Measurements from ENCODE around the gene DYNLT2B. TPM values are rescaled to one million over a fixed set of nuclear protein-coding genes. Genes with fewer than 3 reads are reported as not detected.

The DYNLT2B gene
- total and polyA plus RNA-seq, 4 donors: 2.5 to 22.4 (median 13.7) TPM

DNA sequence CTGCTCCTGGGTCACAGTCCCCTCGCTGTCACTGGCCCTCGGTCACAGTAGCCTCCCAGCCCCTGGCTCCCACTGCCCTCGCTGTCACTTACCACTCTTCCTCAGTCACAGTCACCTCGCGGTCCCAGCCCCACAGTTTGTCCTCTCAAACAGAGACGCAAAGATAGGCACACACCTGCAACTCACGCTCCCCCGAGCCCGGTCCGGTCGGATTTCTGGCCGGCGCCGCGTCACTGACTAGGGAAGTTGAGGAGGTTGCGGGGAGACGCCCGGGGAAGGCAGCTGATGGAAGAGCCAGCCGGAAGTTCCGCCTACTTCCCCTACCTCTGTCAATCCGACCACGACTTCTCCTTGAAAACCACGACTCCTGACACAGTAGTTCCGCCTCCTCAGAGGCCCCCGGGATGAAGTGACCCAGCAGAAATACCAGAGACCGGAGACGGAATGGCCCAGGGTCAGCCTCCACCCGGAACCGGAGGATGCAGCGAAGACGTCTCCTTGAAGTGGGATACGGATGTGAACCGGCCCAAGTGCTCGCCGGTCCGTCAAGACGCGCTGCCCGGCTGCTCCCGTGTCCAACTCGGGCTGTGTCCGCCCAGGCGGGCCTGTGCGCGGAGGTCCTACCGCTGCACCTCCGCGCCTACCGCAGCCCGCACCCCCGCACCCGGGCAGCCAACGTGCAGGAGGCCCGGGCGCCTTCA is 30.4 kb downstream of the DYNLT2B start, which contains the start of gene PCYT1A:
PCYT1A (minus strand) TSS at position 287 of the 701 bp plus-strand sequence. CDS start 17,195 bp downstream, outside the sequence.
- H3K9ac ChIP-seq (ENCODE audit: insufficient read depth in 1 of 2, low read length in 2 of 2): peak within 1 kb of the TSS; percentile 93 to 96
- TF ChIP-seq, protein P1, sequence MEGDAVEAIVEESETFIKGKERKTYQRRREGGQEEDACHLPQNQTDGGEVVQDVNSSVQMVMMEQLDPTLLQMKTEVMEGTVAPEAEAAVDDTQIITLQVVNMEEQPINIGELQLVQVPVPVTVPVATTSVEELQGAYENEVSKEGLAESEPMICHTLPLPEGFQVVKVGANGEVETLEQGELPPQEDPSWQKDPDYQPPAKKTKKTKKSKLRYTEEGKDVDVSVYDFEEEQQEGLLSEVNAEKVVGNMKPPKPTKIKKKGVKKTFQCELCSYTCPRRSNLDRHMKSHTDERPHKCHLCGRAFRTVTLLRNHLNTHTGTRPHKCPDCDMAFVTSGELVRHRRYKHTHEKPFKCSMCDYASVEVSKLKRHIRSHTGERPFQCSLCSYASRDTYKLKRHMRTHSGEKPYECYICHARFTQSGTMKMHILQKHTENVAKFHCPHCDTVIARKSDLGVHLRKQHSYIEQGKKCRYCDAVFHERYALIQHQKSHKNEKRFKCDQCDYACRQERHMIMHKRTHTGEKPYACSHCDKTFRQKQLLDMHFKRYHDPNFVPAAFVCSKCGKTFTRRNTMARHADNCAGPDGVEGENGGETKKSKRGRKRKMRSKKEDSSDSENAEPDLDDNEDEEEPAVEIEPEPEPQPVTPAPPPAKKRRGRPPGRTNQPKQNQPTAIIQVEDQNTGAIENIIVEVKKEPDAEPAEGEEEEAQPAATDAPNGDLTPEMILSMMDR (IDR thresholded peaks at IDR 0.05; ENCODE audit: control extremely low read depth, extremely low read depth): no peak
- peak within 1 kb of the TSS; percentile 97 to 99 for H3K27ac ChIP-seq (ENCODE audit: low read depth in 1 of 2, low read length in 1 of 2)
- no peaks in the 10 kb centered on the region for H3K9me3 ChIP-seq (ENCODE audit: control insufficient read depth in 4 of 4, insufficient read depth in 3 of 4, low read length in 3 of 4)
- H3K36me3 ChIP-seq (ENCODE audit: control insufficient read depth in 4 of 4, insufficient read depth in 4 of 4, low read length in 4 of 4): peaks cover 0 to 5% (median 0%) of the 10 kb centered on the region in 4 donors
- peaks cover 0 to 22% (median 12%) of the 10 kb centered on the region in 5 donors for H3K4me1 ChIP-seq (ENCODE audit: control insufficient read depth in 5 of 5, insufficient read depth in 5 of 5, low read length in 5 of 5)
- DNase-seq: peak; percentile 93 to 98 (median 95)
- H3K27me3 ChIP-seq (ENCODE audit: control insufficient read depth in 3 of 3, insufficient read depth in 3 of 3, low read length in 2 of 3): no peaks in the 10 kb centered on the region
- WGBS, 2 donors: 0% methylated on average over 55 of the region's 55 CpGs
- peak; percentile 97 for ATAC-seq (ENCODE audit: insufficient read depth, low FRiP score)
- H3K4me3 ChIP-seq: peak within 1 kb of the TSS; percentile 94

DNA sequence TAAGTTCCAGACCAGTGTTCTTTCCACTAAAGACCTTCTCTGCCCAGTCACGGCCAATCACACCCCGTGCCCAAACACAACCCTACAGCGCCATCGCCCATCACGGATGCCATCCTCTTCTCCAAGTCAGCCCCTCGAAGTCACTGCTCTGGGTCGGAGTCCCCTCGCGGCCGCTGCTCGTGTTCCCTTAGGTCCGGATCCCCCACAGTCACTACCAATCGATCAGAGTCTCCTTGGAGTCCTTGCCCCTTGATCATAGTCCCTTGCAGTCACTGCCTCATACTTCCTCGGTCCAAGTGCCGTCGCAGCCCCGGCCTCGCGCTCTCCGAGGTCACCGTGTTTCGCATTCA is 31.0 kb downstream of the DYNLT2B start:
- peak overlapping the region; percentile 97 to 99 for H3K27ac ChIP-seq (ENCODE audit: low read depth in 1 of 2, low read length in 1 of 2)
- peak overlapping the region; percentile 93 to 96 for H3K9ac ChIP-seq (ENCODE audit: insufficient read depth in 1 of 2, low read length in 2 of 2)
- peaks cover 0 to 5% (median 0%) of the 10 kb centered on the region in 4 donors for H3K36me3 ChIP-seq (ENCODE audit: control insufficient read depth in 4 of 4, insufficient read depth in 4 of 4, low read length in 4 of 4)
- ATAC-seq (ENCODE audit: insufficient read depth, low FRiP score): peak; percentile 6
- peak overlapping the region; percentile 93 for H3K4me3 ChIP-seq
- no peaks in the 10 kb centered on the region for H3K27me3 ChIP-seq (ENCODE audit: control insufficient read depth in 3 of 3, insufficient read depth in 3 of 3, low read length in 2 of 3)
- WGBS, 2 donors: 0 to 1% methylated on average over 22 of the region's 22 CpGs
- TF ChIP-seq, protein P1 (IDR thresholded peaks at IDR 0.05; ENCODE audit: control extremely low read depth, extremely low read depth): no peak
- H3K4me1 ChIP-seq (ENCODE audit: control insufficient read depth in 5 of 5, insufficient read depth in 5 of 5, low read length in 5 of 5): peaks cover 0 to 24% (median 12%) of the 10 kb centered on the region in 5 donors
- no peaks in the 10 kb centered on the region for H3K9me3 ChIP-seq (ENCODE audit: control insufficient read depth in 4 of 4, insufficient read depth in 3 of 4, low read length in 3 of 4)
- no peak for DNase-seq

DNA sequence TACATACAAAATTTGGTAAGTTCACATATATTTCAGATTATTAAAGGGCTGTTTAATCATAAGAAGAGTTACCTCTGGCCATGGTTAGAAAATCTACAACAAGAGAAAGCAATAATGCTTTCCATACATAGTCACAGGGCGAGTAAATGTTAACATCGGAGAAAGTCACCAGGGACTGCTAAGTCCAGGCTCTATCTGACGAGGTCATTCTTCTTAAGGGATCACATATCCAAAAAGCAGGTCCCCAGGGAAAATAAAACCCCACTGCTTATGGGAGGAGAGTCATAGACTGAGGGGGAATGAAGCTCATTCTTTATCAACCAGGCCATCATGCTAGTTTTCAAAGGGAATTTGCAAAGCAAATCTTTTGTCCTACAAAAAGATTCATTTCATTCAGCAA is 33.6 kb downstream of the DYNLT2B start:
- no peak for ATAC-seq (ENCODE audit: insufficient read depth, low FRiP score)
- H3K27ac ChIP-seq (ENCODE audit: low read depth in 1 of 2, low read length in 1 of 2): peak overlapping the region in 1 of 2 donors; percentile 28
- no peak overlapping the region for H3K9ac ChIP-seq (ENCODE audit: insufficient read depth in 1 of 2, low read length in 2 of 2)
- peaks cover 0 to 5% (median 0%) of the 10 kb centered on the region in 4 donors for H3K36me3 ChIP-seq (ENCODE audit: control insufficient read depth in 4 of 4, insufficient read depth in 4 of 4, low read length in 4 of 4)
- H3K9me3 ChIP-seq (ENCODE audit: control insufficient read depth in 4 of 4, insufficient read depth in 3 of 4, low read length in 3 of 4): no peaks in the 10 kb centered on the region
- peaks cover 0 to 30% (median 12%) of the 10 kb centered on the region in 5 donors for H3K4me1 ChIP-seq (ENCODE audit: control insufficient read depth in 5 of 5, insufficient read depth in 5 of 5, low read length in 5 of 5)
- no peak overlapping the region for H3K4me3 ChIP-seq
- WGBS, 2 donors: 57 to 59% methylated on average over 3 of the region's 3 CpGs
- H3K27me3 ChIP-seq (ENCODE audit: control insufficient read depth in 3 of 3, insufficient read depth in 3 of 3, low read length in 2 of 3): no peaks in the 10 kb centered on the region
- TF ChIP-seq, protein P1 (IDR thresholded peaks at IDR 0.05; ENCODE audit: control extremely low read depth, extremely low read depth): no peak
- no peak for DNase-seq
